Calu3 (cell line): ENCODE results near the gene PES1. TPM values are rescaled to one million over a fixed set of nuclear protein-coding genes. Genes with fewer than 3 reads are reported as not detected.
"Not testable (repeated sequence)": the region's sequence is repeated elsewhere in the genome, so short reads cannot be mapped to it uniquely, and the experiment has no call there.

ENCODE experiments used
- BruUV-seq: library from RNA; stranded (reverse); fragments of 400-500 nt; replicated peaks from 2 replicates; lab custom pipeline; 2021; lab: Mats Ljungman, UMichigan
- CTCF ChIA-PET: fragments of 300-600 bp; sonication (Branson Sonifier 250); formaldehyde crosslinking; loops from one replicate; lab custom pipeline; 2022; ENCODE audit warnings: antibody characterized with exemption; lab: Charles Lee
- DNase-seq: peaks from one replicate; pipeline ENCODE4 v3.0.0; 2022
- H3K27ac Mint-ChIP-seq: one replicate; pipeline ENCODE4 v1.8.0; 2022; ENCODE audit warnings: mixed read lengths; ENCODE audit not compliant: unreplicated experiment
- H3K27me3 Mint-ChIP-seq: one replicate; pipeline ENCODE4 v1.8.0; 2022; ENCODE audit warnings: mixed read lengths; ENCODE audit not compliant: unreplicated experiment
- H3K36me3 Mint-ChIP-seq: one replicate; pipeline ENCODE4 v1.8.0; 2022; ENCODE audit warnings: mild to moderate bottlenecking, moderate library complexity, mixed read lengths; ENCODE audit not compliant: insufficient read depth, unreplicated experiment
- H3K4me1 Mint-ChIP-seq: one replicate; pipeline ENCODE4 v1.8.0; 2022; ENCODE audit warnings: mild to moderate bottlenecking, low read depth, mixed read lengths; ENCODE audit not compliant: unreplicated experiment
- H3K4me3 Mint-ChIP-seq: one replicate; pipeline ENCODE4 v1.8.0; 2022; ENCODE audit warnings: mild to moderate bottlenecking, low read depth, moderate library complexity, mixed read lengths; ENCODE audit not compliant: unreplicated experiment
- H3K9me3 Mint-ChIP-seq: one replicate; pipeline ENCODE4 v1.8.0; 2022; ENCODE audit warnings: low read depth, mixed read lengths; ENCODE audit not compliant: unreplicated experiment
- intact Hi-C: fragments of 100-400 bp; cut with micrococcal nuclease; formaldehyde crosslinking; loops from one replicate; pipeline ENCODE4 v1.10.0; 2022; ENCODE audit not compliant: unreplicated experiment
- total RNA-seq: library from RNA; stranded (reverse); gene quantifications from 2 replicates; pipeline ENCODE4 v1.2.3, GENCODE V29; 2022
- TF ChIP-seq, protein P1 (sequence below): fragments of 200-600 bp; IDR thresholded peaks from one replicate; pipeline ENCODE4 v1.8.0; 2022; ENCODE audit warnings: antibody characterized with exemption; ENCODE audit not compliant: unreplicated experiment

Gene PES1
- total RNA-seq, 1 experiment from 2014 or later: 98.9 TPM

GRCh38 chr22:30553971-30554370 lies 37.7 kb downstream of the PES1 start:
- no peak overlapping the region for H3K27ac Mint-ChIP-seq
- H3K9me3 Mint-ChIP-seq: no peaks in the 10 kb centered on the region
- H3K36me3 Mint-ChIP-seq: peaks cover 3% of the 10 kb centered on the region
- BruUV-seq: no TSS peak
- TF ChIP-seq, protein P1, sequence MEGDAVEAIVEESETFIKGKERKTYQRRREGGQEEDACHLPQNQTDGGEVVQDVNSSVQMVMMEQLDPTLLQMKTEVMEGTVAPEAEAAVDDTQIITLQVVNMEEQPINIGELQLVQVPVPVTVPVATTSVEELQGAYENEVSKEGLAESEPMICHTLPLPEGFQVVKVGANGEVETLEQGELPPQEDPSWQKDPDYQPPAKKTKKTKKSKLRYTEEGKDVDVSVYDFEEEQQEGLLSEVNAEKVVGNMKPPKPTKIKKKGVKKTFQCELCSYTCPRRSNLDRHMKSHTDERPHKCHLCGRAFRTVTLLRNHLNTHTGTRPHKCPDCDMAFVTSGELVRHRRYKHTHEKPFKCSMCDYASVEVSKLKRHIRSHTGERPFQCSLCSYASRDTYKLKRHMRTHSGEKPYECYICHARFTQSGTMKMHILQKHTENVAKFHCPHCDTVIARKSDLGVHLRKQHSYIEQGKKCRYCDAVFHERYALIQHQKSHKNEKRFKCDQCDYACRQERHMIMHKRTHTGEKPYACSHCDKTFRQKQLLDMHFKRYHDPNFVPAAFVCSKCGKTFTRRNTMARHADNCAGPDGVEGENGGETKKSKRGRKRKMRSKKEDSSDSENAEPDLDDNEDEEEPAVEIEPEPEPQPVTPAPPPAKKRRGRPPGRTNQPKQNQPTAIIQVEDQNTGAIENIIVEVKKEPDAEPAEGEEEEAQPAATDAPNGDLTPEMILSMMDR: no peak
- no peak overlapping the region for H3K4me3 Mint-ChIP-seq
- peaks cover 12% of the 10 kb centered on the region for H3K27me3 Mint-ChIP-seq
- intact Hi-C loops: no loop called here
- H3K4me1 Mint-ChIP-seq: no peaks in the 10 kb centered on the region
- no peak for DNase-seq
- CTCF ChIA-PET: no interaction called here

- TF ChIP-seq, protein P1: no peak
- BruUV-seq: no TSS peak
- intact Hi-C loops: no loop called here
- Mint-ChIP-seq H3K4me3 (no peak overlapping the region), H3K27me3 (peaks cover 18% of the 10 kb centered on the region), H3K36me3 (peaks cover 3% of the 10 kb centered on the region), H3K27ac (no peak overlapping the region), H3K4me1 (no peaks in the 10 kb centered on the region), H3K9me3 (no peaks in the 10 kb centered on the region)
- CTCF ChIA-PET: no interaction called here
- DNase-seq: no peak
Observed at GRCh38 chr22:30552719-30553118, 39.0 kb downstream of the PES1 start.

DNA sequence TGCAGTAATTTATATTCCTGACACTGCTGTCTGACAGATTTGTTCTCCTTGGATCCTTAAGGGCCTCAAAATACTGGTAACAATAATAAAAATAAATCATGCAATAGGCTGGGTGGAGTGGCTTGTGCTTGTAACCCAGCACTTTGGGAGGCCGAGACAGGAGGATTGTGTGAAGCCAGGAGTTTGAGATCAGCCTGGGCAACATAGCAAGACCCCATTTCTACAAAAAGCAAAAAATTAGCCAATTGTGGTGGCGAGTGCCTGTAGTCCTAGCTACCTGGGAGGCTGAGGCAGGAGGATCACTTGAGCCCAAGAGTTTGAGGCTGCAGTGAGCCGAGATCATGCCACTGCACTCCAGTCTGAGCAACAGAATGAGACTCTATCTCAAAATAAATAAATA lies 39.9 kb downstream of the PES1 start:
- DNase-seq, BruUV-seq, CTCF ChIA-PET, H3K4me3 Mint-ChIP-seq, intact Hi-C loops, H3K4me1 Mint-ChIP-seq, H3K27ac Mint-ChIP-seq, H3K9me3 Mint-ChIP-seq, H3K36me3 Mint-ChIP-seq: not testable (repeated sequence)
- H3K27me3 Mint-ChIP-seq: peaks cover 18% of the 10 kb centered on the region

DNA sequence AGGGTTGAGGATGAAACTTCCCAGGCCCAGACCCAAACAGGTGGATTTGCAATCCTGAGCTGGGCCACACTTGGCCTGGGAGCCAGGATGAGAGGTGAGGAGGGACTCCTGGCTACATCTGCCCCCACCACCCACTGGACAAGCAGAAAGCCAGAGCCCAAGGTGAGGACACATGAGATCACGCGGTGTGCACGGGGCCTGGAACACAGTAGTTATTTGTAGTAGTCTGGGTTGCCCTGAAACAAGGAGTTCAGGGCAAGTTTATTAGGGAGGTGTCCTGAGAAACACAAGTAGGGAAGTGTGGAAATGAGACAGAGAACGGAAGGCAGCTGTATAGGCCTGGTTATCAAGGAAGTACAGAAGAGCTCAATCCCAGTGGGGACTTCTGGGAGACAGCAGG lies 44.5 kb downstream of the PES1 start:
- CTCF ChIA-PET: interaction anchor here (0.6 to 1.2 kb wide), 2 partner anchors 14 kb away, joined by 3 to 10 read pairs; no protein-coding TSS in a partner anchor
- intact Hi-C loops: no loop called here

GRCh38 chr22:30546616-30547015 lies 45.1 kb downstream of the PES1 start, which contains the start of gene SEC14L6:
Gene SEC14L6, minus strand, starts transcription at chr22:30546741. Its CDS starts 59 bp downstream, at chr22:30546682.
- TF ChIP-seq, protein P1: no peak
- peaks cover 52% of the 10 kb centered on the region for H3K27me3 Mint-ChIP-seq
- H3K27ac Mint-ChIP-seq: no peak within 1 kb of the TSS
- H3K4me3 Mint-ChIP-seq: no peak within 1 kb of the TSS
- intact Hi-C loops: no loop called here
- no peaks in the 10 kb centered on the region for H3K4me1 Mint-ChIP-seq
- BruUV-seq: no TSS peak
- CTCF ChIA-PET: no interaction called here
- no peaks in the 10 kb centered on the region for H3K36me3 Mint-ChIP-seq
- H3K9me3 Mint-ChIP-seq: no peaks in the 10 kb centered on the region
- DNase-seq: no peak

More for the DNA sequence above, 44.5 kb downstream of the PES1 start:
- Mint-ChIP-seq H3K4me1 (no peaks in the 10 kb centered on the region), H3K4me3 (no peak overlapping the region), H3K27ac (no peak overlapping the region), H3K9me3 (no peaks in the 10 kb centered on the region), H3K27me3 (peaks cover 48% of the 10 kb centered on the region), H3K36me3 (no peaks in the 10 kb centered on the region)
- TF ChIP-seq, protein P1: no peak
- no peak for DNase-seq
- BruUV-seq: no TSS peak
